ENCODE measurements around the gene HEATR5B.

The HEATR5B gene

GRCh38 chr2:37068686-37069085 is 15.5 kb downstream of the HEATR5B start:
- Histone ChIP-seq H4K20me1 (ENCODE audit: control insufficient read depth, insufficient read depth, low read depth, low read length) (no peaks in the 10 kb centered on the region), H3K9me2 (replicated peaks; ENCODE audit: control insufficient read depth, low read length) (no peaks in the 10 kb centered on the region), H3K4me3 (ENCODE audit: low read length) (no peak overlapping the region), H3K36me3 (ENCODE audit: control insufficient read depth, low read length) (peaks cover 57% of the 10 kb centered on the region), H3K79me2 (ENCODE audit: control insufficient read depth, low read length) (no peaks in the 10 kb centered on the region), H3K9me3 (ENCODE audit: control insufficient read depth, insufficient read depth, low read length) (no peaks in the 10 kb centered on the region), H3K27me3 (ENCODE audit: control insufficient read depth, low read length) (no peaks in the 10 kb centered on the region), H3K27ac (ENCODE audit: low read depth, low read length) (no peak overlapping the region), H3K4me1 (ENCODE audit: control insufficient read depth, low read length) (no peaks in the 10 kb centered on the region), H3K4me2 (ENCODE audit: low read length) (no peak overlapping the region), H3F3A (ENCODE audit: control insufficient read depth, insufficient read depth) (peaks cover 3% of the 10 kb centered on the region; the same call in 1 of the 2 replicates)
- no peak for TF ChIP-seq CTCF (IDR thresholded peaks at IDR 0.05; ENCODE audit: low read depth, low read length, poor library complexity, severe bottlenecking)
- no peak for TF ChIP-seq EZH2phosphoT487 (IDR thresholded peaks at IDR 0.05; ENCODE audit: borderline replicate concordance, low read length)

- no peaks in the 10 kb centered on the region; the same call in 1 of the 2 replicates for H3F3A ChIP-seq (ENCODE audit: control insufficient read depth, insufficient read depth)
- H3K4me3 ChIP-seq (ENCODE audit: low read length) = no peak overlapping the region
- H3K36me3 ChIP-seq (ENCODE audit: control insufficient read depth, low read length) = peaks cover 52% of the 10 kb centered on the region
- no peak for TF ChIP-seq EZH2phosphoT487 (IDR thresholded peaks at IDR 0.05; ENCODE audit: borderline replicate concordance, low read length)
- TF ChIP-seq CTCF (IDR thresholded peaks at IDR 0.05; ENCODE audit: low read depth, low read length, poor library complexity, severe bottlenecking) = no peak
- H3K27me3 ChIP-seq (ENCODE audit: control insufficient read depth, low read length) = no peaks in the 10 kb centered on the region
- H3K9me3 ChIP-seq (ENCODE audit: control insufficient read depth, insufficient read depth, low read length) = no peaks in the 10 kb centered on the region
- H3K4me2 ChIP-seq (ENCODE audit: low read length) = no peak overlapping the region
- H3K27ac ChIP-seq (ENCODE audit: low read depth, low read length) = no peak overlapping the region
- H4K20me1 ChIP-seq (ENCODE audit: control insufficient read depth, insufficient read depth, low read depth, low read length) = no peaks in the 10 kb centered on the region
- H3K9me2 ChIP-seq (replicated peaks; ENCODE audit: control insufficient read depth, low read length) = no peaks in the 10 kb centered on the region
- H3K4me1 ChIP-seq (ENCODE audit: control insufficient read depth, low read length) = no peaks in the 10 kb centered on the region
- no peaks in the 10 kb centered on the region for H3K79me2 ChIP-seq (ENCODE audit: control insufficient read depth, low read length)
Measured at GRCh38 chr2:37061776-37062175, 22.4 kb downstream of the HEATR5B start.

- Histone ChIP-seq H3K4me1 (ENCODE audit: control insufficient read depth, low read length) (no peaks in the 10 kb centered on the region), H3K27ac (ENCODE audit: low read depth, low read length) (no peak overlapping the region), H3K79me2 (ENCODE audit: control insufficient read depth, low read length) (no peaks in the 10 kb centered on the region), H4K20me1 (ENCODE audit: control insufficient read depth, insufficient read depth, low read depth, low read length) (no peaks in the 10 kb centered on the region), H3K4me2 (ENCODE audit: low read length) (no peak overlapping the region), H3K9me3 (ENCODE audit: control insufficient read depth, insufficient read depth, low read length) (no peaks in the 10 kb centered on the region), H3K36me3 (ENCODE audit: control insufficient read depth, low read length) (peaks cover 57% of the 10 kb centered on the region), H3K27me3 (ENCODE audit: control insufficient read depth, low read length) (no peaks in the 10 kb centered on the region), H3F3A (ENCODE audit: control insufficient read depth, insufficient read depth) (no peaks in the 10 kb centered on the region; the same call in 1 of the 2 replicates), H3K9me2 (replicated peaks; ENCODE audit: control insufficient read depth, low read length) (no peaks in the 10 kb centered on the region), H3K4me3 (ENCODE audit: low read length) (no peak overlapping the region)
- TF ChIP-seq CTCF (IDR thresholded peaks at IDR 0.05; ENCODE audit: low read depth, low read length, poor library complexity, severe bottlenecking) (no peak), EZH2phosphoT487 (IDR thresholded peaks at IDR 0.05; ENCODE audit: borderline replicate concordance, low read length) (no peak)
Measured at GRCh38 chr2:37061013-37061711, 23.0 kb downstream of the HEATR5B start.
